HepG2 (cell line): ENCODE results near the gene CD44. TPM values are rescaled to one million over a fixed set of nuclear protein-coding genes. Genes with fewer than 3 reads are reported as not detected.

Experiments used
- ATAC-seq: fragments of 200-7000 bp; cut with Tn5 transposase; 3 replicates; pipeline ENCODE4 v1.9.1; 2020; ENCODE audit warnings: mild to moderate bottlenecking, moderate library complexity
- BruUV-seq: library from RNA; stranded (reverse); fragments of 400-500 nt; replicated peaks from 2 replicates; lab custom pipeline; 2021; lab: Mats Ljungman, UMichigan
- CTCF ChIA-PET: fragments of 300-600 bp; formaldehyde crosslinking; extraction: SDS; loops from one replicate; lab custom pipeline; 2021; ENCODE audit warnings: low total read pairs, inconsistent platforms, low intra/inter-chr PET ratio; lab: Yijun Ruan, JAX
- POLR2A ChIA-PET: fragments of 350-600 bp; sonication (Branson Sonifier 250); formaldehyde crosslinking; loops from one replicate; lab custom pipeline; 2020; ENCODE audit warnings: antibody characterized with exemption, inconsistent platforms; lab: Yijun Ruan, JAX
- DNase-seq: peaks from one replicate; pipeline ENCODE4 v3.0.0-alpha.2; 2015; ENCODE audit warnings: low spot score
- FAIRE-seq: peaks from 3 replicates; lab custom pipeline; 2011; peaks lifted over from hg19 to GRCh38; lab: Jason Lieb, UNC
- H2AFZ ChIP-seq: one replicate; pipeline ENCODE4 v1.6.1; 2011; ENCODE audit warnings: low read length, inconsistent platforms
- H3K27ac ChIP-seq: fragments of 300-600 bp; 3 replicates; pipeline ENCODE4 v1.8.0; 2011; ENCODE audit warnings: mixed run types, mild to moderate bottlenecking, mixed read lengths, low read length, inconsistent platforms; ENCODE audit not compliant: insufficient read depth; ENCODE audit errors: extremely low read length
- H3K27me3 ChIP-seq, 2 experiments: fragments of 200-600 bp in 1 of 2; 2 replicates in 1 of 2; 3 replicates in 1 of 2; pipeline versions ENCODE4 v1.6.0 to v1.8.0; 2011; ENCODE audit warnings: low read length in 2 of 2, mild to moderate bottlenecking in 2 of 2, moderate library complexity in 2 of 2, inconsistent platforms in 1 of 2; ENCODE audit not compliant: insufficient read depth in 2 of 2, control insufficient read depth in 1 of 2
- H3K36me3 ChIP-seq, 2 experiments: fragments of 200-600 bp in 1 of 2; replicated peaks in 1 of 2; 2 replicates in 1 of 2; 3 replicates in 1 of 2; pipeline versions ENCODE4 v1.5.1 to v1.8.0; 2011; ENCODE audit warnings: low read length in 2 of 2, inconsistent platforms in 1 of 2; ENCODE audit not compliant: insufficient read depth in 2 of 2, control insufficient read depth in 1 of 2
- H3K4me1 ChIP-seq: 2 replicates; pipeline ENCODE4 v1.5.1; 2012; ENCODE audit warnings: low read length, inconsistent platforms; ENCODE audit not compliant: insufficient read depth
- H3K4me2 ChIP-seq: 2 replicates; pipeline ENCODE4 v1.6.0; 2011; ENCODE audit warnings: low read depth, low read length, inconsistent platforms
- H3K4me3 ChIP-seq, 3 experiments: fragments of 200-600 bp in 1 of 3; sonication (generic), shearing (Covaris generic) in 1 of 3; replicated peaks in 1 of 3; 2 replicates each; pipeline ENCODE4 v1.5.1; 2011 to 2016; ENCODE audit warnings: low read length in 3 of 3, inconsistent platforms in 2 of 3, low read depth in 2 of 3, mild to moderate bottlenecking in 2 of 3, control low read depth in 1 of 3, mixed read lengths in 1 of 3; ENCODE audit not compliant: insufficient read depth in 1 of 3
- H3K79me2 ChIP-seq: one replicate; pipeline ENCODE4 v1.6.1; 2011; ENCODE audit warnings: low read length, inconsistent platforms; ENCODE audit not compliant: insufficient read depth
- H3K9ac ChIP-seq: 2 replicates; pipeline ENCODE4 v1.6.0; 2011; ENCODE audit warnings: mild to moderate bottlenecking, low read depth, low read length, inconsistent platforms; ENCODE audit not compliant: insufficient read depth
- H3K9me3 ChIP-seq: 2 replicates; pipeline ENCODE4 v1.5.1; 2012; ENCODE audit warnings: mild to moderate bottlenecking, low read length
- H4K20me1 ChIP-seq: 2 replicates; pipeline ENCODE4 v1.6.0; 2011; ENCODE audit warnings: inconsistent platforms, mild to moderate bottlenecking, low read length, moderate library complexity; ENCODE audit not compliant: insufficient read depth
- CEBPZ ChIP-seq: IDR thresholded peaks from 2 replicates; pipeline ENCODE4 v1.6.1; 2012; ENCODE audit warnings: low read length, improper control_type of control experiment
- HCFC1 ChIP-seq: fragments of 150-350 bp; IDR thresholded peaks from 2 replicates; pipeline ENCODE4 v1.6.1; 2014; ENCODE audit warnings: low read depth, low read length
- JUN ChIP-seq: sonication (generic); formaldehyde crosslinking; IDR thresholded peaks from 2 replicates; pipeline ENCODE4 v1.4.0; 2020; ENCODE audit warnings: mild to moderate bottlenecking, missing genetic modification reagents
- PAX8 ChIP-seq: sonication (generic); formaldehyde crosslinking; IDR thresholded peaks from 2 replicates; pipeline ENCODE4 v1.8.0; 2022; ENCODE audit warnings: mild to moderate bottlenecking, missing genetic modification reagents, borderline replicate concordance
- PRDM4 ChIP-seq: sonication (generic); formaldehyde crosslinking; IDR thresholded peaks from 2 replicates; pipeline ENCODE4 v1.9.0; 2021; ENCODE audit warnings: missing genetic modification reagents, borderline replicate concordance
- PREB ChIP-seq: sonication (generic); formaldehyde crosslinking; IDR thresholded peaks from 2 replicates; pipeline ENCODE4 v1.4.0; 2020; ENCODE audit warnings: missing genetic modification reagents
- THAP7 ChIP-seq: sonication (generic); formaldehyde crosslinking; IDR thresholded peaks from 2 replicates; pipeline ENCODE4 v1.8.1; 2023; ENCODE audit warnings: mild to moderate bottlenecking, missing genetic modification reagents
- ZNF138 ChIP-seq: sonication (generic); formaldehyde crosslinking; IDR thresholded peaks from 2 replicates; pipeline ENCODE4 v1.5.0; 2020; ENCODE audit warnings: mild to moderate bottlenecking, low read depth, missing genetic modification reagents
- ZNF343 ChIP-seq: sonication (generic); formaldehyde crosslinking; IDR thresholded peaks from 2 replicates; pipeline ENCODE4 v1.4.0; 2020; ENCODE audit warnings: mild to moderate bottlenecking, missing genetic modification reagents
- WGBS: methylation state at CpG from one replicate; pipeline ENCODE4 v1.1.6; 2017; ENCODE audit warnings: low lambda C conversion rate; 5-methylcytosine and 5-hydroxymethylcytosine counted together
- in situ Hi-C: cut with HindIII; loops from 2 replicates; pipeline ENCODE4 v1.10.0; 2017; ENCODE audit warnings: low pct_unique_long_range_greater_than_20kb; ENCODE audit not compliant: extremely low pct_ligation_motif_present
- intact Hi-C: fragments of 100-400 bp; cut with micrococcal nuclease; formaldehyde crosslinking; loops from one replicate; pipeline ENCODE4 v1.10.0; 2022; ENCODE audit not compliant: unreplicated experiment
- polyA plus RNA-seq, 8 experiments: library from polyadenylated mRNA; depleted of rRNA in 3 of 8; stranded (reverse) in 7 of 8; unstranded in 1 of 8; fragments of >200 nt; fragmentation: Illumina TruSeq in 4 of 8; extraction: Trizol in 4 of 8; gene quantifications; 2 replicates each; pipeline versions ENCODE4 v1.2.1 to v1.2.3, GENCODE V29; 2011 to 2016; ENCODE audit warnings: low read depth in 4 of 8, missing spikeins in 1 of 8, mixed read lengths in 1 of 8; ENCODE audit not compliant: insufficient read depth in 1 of 8
- total RNA-seq, 5 experiments: library from RNA; depleted of rRNA; stranded (reverse); fragments of >200 nt; fragmentation: Illumina TruSeq; extraction: Trizol; gene quantifications; 2 replicates each; pipeline ENCODE4 v1.2.3, GENCODE V29; 2016; ENCODE audit warnings: low read depth in 1 of 5

Gene CD44
- total and polyA plus RNA-seq, 2 of the 13 experiments (the other 11 are each of a cell fraction or from before 2014, with no cell fraction given): 0.02 to 0.11 TPM

- BruUV-seq: no TSS peak
- intact Hi-C loops (no loop called here), in situ Hi-C loops (loop anchor here (10.0 kb wide), 1 partner anchor 56 kb away; no protein-coding TSS in a partner anchor)
- no peak overlapping the region for H3K4me3 ChIP-seq
- FAIRE-seq (no peak), ATAC-seq (no peak), DNase-seq (no peak)
- WGBS: 62% methylated on average over 3 of the region's 3 CpGs
- H4K20me1 ChIP-seq: no peaks in the 10 kb centered on the region
- H3K27ac ChIP-seq: no peak overlapping the region
- no peak overlapping the region for H3K9ac ChIP-seq
- TF ChIP-seq THAP7 (CRISPR knock-in tag) (no peak), PREB (CRISPR knock-in tag) (no peak), ZNF138 (CRISPR knock-in tag) (no peak), HCFC1 (no peak), PAX8 (CRISPR knock-in tag) (no peak), ZNF343 (no peak), PRDM4 (no peak), CEBPZ (no peak), JUN (CRISPR knock-in tag) (no peak)
- H3K4me2 ChIP-seq: no peak overlapping the region
- H3K9me3 ChIP-seq: no peaks in the 10 kb centered on the region
- CTCF ChIA-PET: no interaction called here
- H3K27me3 ChIP-seq: no peaks in the 10 kb centered on the region; a peak in 1 of 5 replicates
- no peaks in the 10 kb centered on the region for H3K79me2 ChIP-seq
- no peak overlapping the region for H2AFZ ChIP-seq
- POLR2A ChIA-PET: no interaction called here
- no peaks in the 10 kb centered on the region for H3K36me3 ChIP-seq
- H3K4me1 ChIP-seq: peaks cover 20% of the 10 kb centered on the region
Observed at GRCh38 chr11:35170503-35170902, 31.5 kb downstream of the CD44 start.
